Liver (tissue), 9 donors: ENCODE results near the gene GRK5. TPM values are rescaled to one million over a fixed set of nuclear protein-coding genes. Genes with fewer than 3 reads are reported as not detected.

Experiments used
- DNase-seq: peaks from one replicate; pipeline ENCODE4 v3.0.0-alpha.2; 2017; ENCODE audit warnings: low spot score
- H3K27ac ChIP-seq, 2 donors: one replicate each; pipeline ENCODE4 v1.7.0; 2013; ENCODE audit warnings: inconsistent platforms in 2 of 2, low read length in 2 of 2, control low read depth in 1 of 2, low read depth in 1 of 2, mild to moderate bottlenecking in 1 of 2
- H3K27me3 ChIP-seq, 4 donors: one replicate each; pipeline versions ENCODE4 v1.6.1 to v1.7.0; 2013; ENCODE audit warnings: low read length in 3 of 4, inconsistent platforms in 1 of 4, mild to moderate bottlenecking in 1 of 4, moderate library complexity in 1 of 4; ENCODE audit not compliant: control insufficient read depth in 4 of 4, insufficient read depth in 4 of 4
- H3K36me3 ChIP-seq, 4 donors: one replicate each; pipeline versions ENCODE4 v1.6.1 to v1.7.0; 2013; ENCODE audit warnings: low read length in 3 of 4, mild to moderate bottlenecking in 3 of 4, low read depth in 1 of 4, moderate library complexity in 1 of 4; ENCODE audit not compliant: control insufficient read depth in 4 of 4, insufficient read depth in 3 of 4
- H3K4me1 ChIP-seq, 4 donors: one replicate each; pipeline versions ENCODE4 v1.6.1 to v1.7.0; 2013; ENCODE audit warnings: low read length in 3 of 4, mild to moderate bottlenecking in 3 of 4, moderate library complexity in 1 of 4; ENCODE audit not compliant: control insufficient read depth in 4 of 4, insufficient read depth in 4 of 4
- H3K4me3 ChIP-seq, 3 donors: one replicate each; pipeline versions ENCODE4 v1.6.1 to v1.7.0; 2013; ENCODE audit warnings: low read length in 3 of 3, control low read depth in 1 of 3, low read depth in 1 of 3, mild to moderate bottlenecking in 1 of 3
- H3K9ac ChIP-seq, 2 donors: one replicate each; pipeline ENCODE4 v1.7.0; 2013; ENCODE audit warnings: low read length in 2 of 2, mild to moderate bottlenecking in 2 of 2, moderate library complexity in 2 of 2, control low read depth in 1 of 2, low read depth in 1 of 2
- H3K9me3 ChIP-seq, 4 donors: one replicate each; pipeline versions ENCODE4 v1.6.1 to v1.7.0; 2013; ENCODE audit warnings: low read length in 3 of 4; ENCODE audit not compliant: control insufficient read depth in 4 of 4
- ATF3 ChIP-seq: IDR thresholded peaks from 2 replicates; pipeline ENCODE4 v1.6.1; 2016; ENCODE audit warnings: antibody characterized with exemption
- CTCF ChIP-seq: fragments of 150-350 bp; IDR thresholded peaks from 2 replicates; pipeline ENCODE4 v1.5.1; 2017; ENCODE audit warnings: improper control_type of control experiment, low read depth, low read length; ENCODE audit not compliant: missing input control
- EGR1 ChIP-seq, 2 donors: IDR thresholded peaks; 2 replicates each; pipeline ENCODE4 v1.6.1; 2016 to 2018; ENCODE audit warnings: antibody characterized with exemption in 2 of 2, low read depth in 2 of 2
- FOXA1 ChIP-seq: IDR thresholded peaks from 2 replicates; pipeline ENCODE4 v1.6.1; 2016; ENCODE audit warnings: antibody characterized with exemption
- FOXA2 ChIP-seq: IDR thresholded peaks from 2 replicates; pipeline ENCODE4 v1.6.1; 2016; ENCODE audit warnings: antibody characterized with exemption
- GABPA ChIP-seq, 2 donors: IDR thresholded peaks in 1 of 2; conservative IDR thresholded peaks in 1 of 2; 2 replicates each; pipeline ENCODE4 v1.6.1; 2016; ENCODE audit warnings: antibody characterized with exemption in 2 of 2, mild to moderate bottlenecking in 1 of 2, moderate library complexity in 1 of 2
- HNF4A ChIP-seq, 2 donors: conservative IDR thresholded peaks; 2 replicates each; pipeline ENCODE4 v1.6.1; 2016; ENCODE audit warnings: antibody characterized with exemption in 2 of 2, mild to moderate bottlenecking in 2 of 2
- HNF4G ChIP-seq: IDR thresholded peaks from 2 replicates; pipeline ENCODE4 v1.6.1; 2016; ENCODE audit warnings: antibody characterized with exemption
- JUND ChIP-seq, 2 donors: IDR thresholded peaks; 2 replicates each; pipeline ENCODE4 v1.6.1; 2016; ENCODE audit warnings: antibody characterized with exemption in 2 of 2
- MAX ChIP-seq: IDR thresholded peaks from 2 replicates; pipeline ENCODE4 v1.6.1; 2016; ENCODE audit warnings: antibody characterized with exemption
- NR2F2 ChIP-seq: IDR thresholded peaks from 2 replicates; pipeline ENCODE4 v1.6.1; 2016; ENCODE audit warnings: antibody characterized with exemption
- RAD21 ChIP-seq, 2 donors: IDR thresholded peaks; 2 replicates each; pipeline ENCODE4 v1.6.1; 2016; ENCODE audit warnings: antibody characterized with exemption in 2 of 2, mild to moderate bottlenecking in 2 of 2
- REST ChIP-seq: IDR thresholded peaks from 2 replicates; pipeline ENCODE4 v1.6.1; 2016; ENCODE audit warnings: antibody characterized with exemption, mild to moderate bottlenecking
- RXRA ChIP-seq, 2 donors: IDR thresholded peaks; 2 replicates each; pipeline ENCODE4 v1.6.1; 2017 to 2018; ENCODE audit warnings: antibody characterized with exemption in 2 of 2, mild to moderate bottlenecking in 1 of 2
- SP1 ChIP-seq: IDR thresholded peaks from 2 replicates; pipeline ENCODE4 v1.6.1; 2018; ENCODE audit warnings: antibody characterized with exemption, mild to moderate bottlenecking
- TAF1 ChIP-seq: conservative IDR thresholded peaks from 2 replicates; pipeline ENCODE4 v1.6.1; 2016; ENCODE audit warnings: antibody characterized with exemption, mild to moderate bottlenecking
- YY1 ChIP-seq: IDR thresholded peaks from 2 replicates; pipeline ENCODE4 v1.6.1; 2016; ENCODE audit warnings: antibody characterized with exemption, mild to moderate bottlenecking
- ZBTB33 ChIP-seq: IDR thresholded peaks from 2 replicates; pipeline ENCODE4 v1.6.1; 2016; ENCODE audit warnings: antibody characterized with exemption
- whole genome bisulfite sequencing: extraction: QIAGEN DNeasy Blood & Tissue Kit; methylation state at CpG from one replicate; pipeline ENCODE4 v1.1.7; 2013; 5-methylcytosine and 5-hydroxymethylcytosine counted together
- polyA plus RNA-seq, 2 donors: library from polyadenylated mRNA; stranded (reverse) in 1 of 2; unstranded in 1 of 2; fragments of 200-250 nt in 1 of 2; fragments of >200 nt in 1 of 2; fragmentation: Nextera tagmentation in 1 of 2; extraction: Ambion mirVana in 1 of 2; gene quantifications; one replicate each; pipeline versions ENCODE4 v1.2.1 to v1.2.3, GENCODE V29; 2013 to 2015
- total RNA-seq, 2 donors: library from RNA; depleted of rRNA; stranded (reverse); fragments of >200 nt; gene quantifications; one replicate each; pipeline ENCODE4 v1.2.3, GENCODE V29; 2014
- donor health status: healthy.
- donor health status: healthy.
- donor health status: healthy.
- donor health status: healthy.
- donor health status: healthy.

Gene GRK5
- total and polyA plus RNA-seq, 4 donors = 2.1 to 6.6 (median 5.1) TPM

- no peaks in the 10 kb centered on the region for H3K36me3 ChIP-seq
- H3K27me3 ChIP-seq = no peaks in the 10 kb centered on the region
- H3K4me3 ChIP-seq = no peak overlapping the region
- peaks cover 12 to 23% (median 17%) of the 10 kb centered on the region in 4 donors for H3K4me1 ChIP-seq
- 79% methylated on average over 11 of the region's 11 CpGs for WGBS
- H3K9me3 ChIP-seq = no peaks in the 10 kb centered on the region
- no peak for TF ChIP-seq RXRA (IDR thresholded peaks at IDR 0.05)
- TF ChIP-seq FOXA1 = no peak
- no peak for TF ChIP-seq ZBTB33
- no peak for TF ChIP-seq GABPA (IDR thresholded peaks at IDR 0.05 in 1 of 2, conservative IDR thresholded peaks at IDR 0.05 in 1 of 2)
- TF ChIP-seq CTCF = no peak
- no peak for TF ChIP-seq RAD21 (IDR thresholded peaks at IDR 0.05)
- no peak for TF ChIP-seq NR2F2
- no peak for TF ChIP-seq ATF3
- no peak for TF ChIP-seq MAX
- TF ChIP-seq REST = no peak
- TF ChIP-seq JUND (IDR thresholded peaks at IDR 0.05) = no peak
- no peak for TF ChIP-seq TAF1
- TF ChIP-seq EGR1 (IDR thresholded peaks at IDR 0.05; ENCODE audit: low read depth in 2 of 2) = no peak
- no peak for TF ChIP-seq FOXA2
- no peak for TF ChIP-seq SP1
- TF ChIP-seq HNF4A (conservative IDR thresholded peaks at IDR 0.05) = no peak
- no peak for TF ChIP-seq YY1
- TF ChIP-seq HNF4G = no peak
- no peak overlapping the region for H3K9ac ChIP-seq
- no peak overlapping the region for H3K27ac ChIP-seq
- no peak for DNase-seq
Observed at GRCh38 chr10:119318411-119319160, 111.2 kb downstream of the GRK5 start.
